GM12875 (cell line): ENCODE measurements around the gene PROK1.
A peak's percentile ranks its signal among the peaks of the same experiment; 100 is the strongest.

ENCODE experiments used
- H3K4me3 ChIP-seq: one replicate; pipeline ENCODE4 v1.5.1; 2011; ENCODE audit warnings: low read depth, low read length, control low read depth
- CTCF ChIP-seq: IDR thresholded peaks from 2 replicates; pipeline ENCODE4 v1.5.1; 2011; ENCODE audit warnings: low read depth, mild to moderate bottlenecking, control low read depth, inconsistent platforms, low read length, moderate library complexity, borderline replicate concordance; ENCODE audit not compliant: insufficient read depth

Gene PROK1

GRCh38 chr1:110450929-110451328, at the start of gene PROK1:
PROK1 (plus strand) TSS chr1:110451149; CDS start chr1:110451217, 68 bp downstream.
- TF ChIP-seq CTCF: no peak
- no peak within 1 kb of the TSS for H3K4me3 ChIP-seq

DNA sequence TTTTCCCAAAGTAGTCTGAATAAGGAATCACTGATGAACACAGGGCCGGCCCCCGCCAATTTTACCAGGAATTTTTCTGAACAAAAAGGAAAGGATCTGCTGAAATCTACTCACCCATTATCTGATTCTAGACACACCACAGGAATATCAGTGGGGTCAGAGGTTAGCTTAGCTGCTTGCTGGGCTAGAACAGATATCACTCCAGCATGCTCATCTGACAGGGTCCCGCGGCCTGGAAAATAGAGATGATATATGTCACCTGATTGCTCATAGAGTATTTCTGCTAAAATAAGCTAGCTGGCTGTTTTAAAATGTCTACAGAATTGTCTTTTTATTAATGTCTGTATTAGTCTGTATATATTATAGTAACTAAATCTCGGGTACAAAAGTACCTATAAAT, 47.1 kb upstream of the PROK1 start:
- no peak for TF ChIP-seq CTCF
- no peak overlapping the region for H3K4me3 ChIP-seq

GRCh38 chr1:110404401-110404800, 46.5 kb upstream of the PROK1 start:
- no peak overlapping the region for H3K4me3 ChIP-seq
- TF ChIP-seq CTCF: no peak

- H3K4me3 ChIP-seq: peak overlapping the region; percentile 80
Measured at GRCh38 chr1:110406407-110406806, 44.5 kb upstream of the PROK1 start.

GRCh38 chr1:110407260-110408210, 43.4 kb upstream of the PROK1 start, which contains the start of gene LAMTOR5:
LAMTOR5 (minus strand) TSS chr1:110407694; CDS start chr1:110407620, 74 bp downstream.
- peak within 1 kb of the TSS; percentile 80 for H3K4me3 ChIP-seq
- 0 out of 2 replicates have a peak, but pooled peaks have one; percentile 18 for TF ChIP-seq CTCF

- H3K4me3 ChIP-seq: peak overlapping the region; percentile 80
- TF ChIP-seq CTCF: no peak
Measured at GRCh38 chr1:110408488-110408887, 42.5 kb upstream of the PROK1 start.

DNA sequence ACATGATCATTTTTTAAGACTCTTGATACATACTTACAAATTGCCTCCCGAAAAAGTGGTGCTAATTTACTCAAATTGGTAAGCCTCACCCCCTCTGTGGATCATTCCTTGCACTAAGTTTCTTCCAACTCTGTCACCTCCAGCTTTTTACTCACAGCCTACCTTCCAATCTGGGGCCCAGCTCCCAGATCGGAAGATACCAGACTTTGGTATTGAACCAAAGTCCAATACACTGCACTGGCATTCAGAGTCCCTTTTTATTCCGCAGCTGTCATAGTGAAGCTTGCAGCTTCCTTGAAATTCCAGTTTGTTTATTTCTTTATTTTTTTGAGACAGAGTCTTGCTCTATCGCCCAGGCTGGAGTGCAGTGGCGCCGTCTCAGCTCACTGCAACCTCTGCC, 41.6 kb upstream of the PROK1 start:
- no peak overlapping the region for H3K4me3 ChIP-seq
- no peak for TF ChIP-seq CTCF
